PFSK-1 (cell line): ENCODE data around the gene EIF3D.

Source experiments
- POLR2AphosphoS5 ChIP-seq: IDR thresholded peaks from 2 replicates; pipeline ENCODE4 v1.6.1; 2012; ENCODE audit warnings: low read depth, mild to moderate bottlenecking, control low read depth, low read length, moderate library complexity
- SIN3A ChIP-seq: IDR thresholded peaks from 2 replicates; pipeline ENCODE4 v1.6.1; 2012; ENCODE audit warnings: mild to moderate bottlenecking, low read length, moderate library complexity, borderline replicate concordance; ENCODE audit not compliant: insufficient read depth

- no peak for TF ChIP-seq SIN3A
- TF ChIP-seq POLR2AphosphoS5: no peak
Observed at GRCh38 chr22:36565159-36565507, 36.2 kb upstream of the EIF3D start.
